Measurements from ENCODE around the gene PUSL1.

PUSL1 gene

GRCh38 chr1:1307261-1307922 is 1.0 kb upstream of the PUSL1 start:
- peak overlapping the region; percentile 92 for H3K27ac ChIP-seq (ENCODE audit: low read depth, low read length)
- H3K9me3 ChIP-seq (ENCODE audit: low read length), result no peaks in the 10 kb centered on the region
- no peak overlapping the region for H3K9ac ChIP-seq (ENCODE audit: low read length)
- no peaks in the 10 kb centered on the region for H3K27me3 ChIP-seq (ENCODE audit: control insufficient read depth in 1 of 2, insufficient read depth in 2 of 2, low read length in 2 of 2)
- peaks cover 26% of the 10 kb centered on the region for H3K4me1 ChIP-seq (ENCODE audit: insufficient read depth, low read length)
- H3K36me3 ChIP-seq (ENCODE audit: insufficient read depth, low read length), result peaks cover 16% of the 10 kb centered on the region
- H3K4me3 ChIP-seq (ENCODE audit: low read depth in 1 of 2, low read length in 2 of 2), result peak overlapping the region; percentile 85 to 98

GRCh38 chr1:1308756-1309250 is 406 bp downstream of the PUSL1 start:
- peaks cover 26% of the 10 kb centered on the region for H3K4me1 ChIP-seq (ENCODE audit: insufficient read depth, low read length)
- H3K27ac ChIP-seq (ENCODE audit: low read depth, low read length), result peak overlapping the region; percentile 91
- H3K9me3 ChIP-seq (ENCODE audit: low read length), result no peaks in the 10 kb centered on the region
- H3K4me3 ChIP-seq (ENCODE audit: low read depth in 1 of 2, low read length in 2 of 2), result peak overlapping the region; percentile 59 to 91
- H3K36me3 ChIP-seq (ENCODE audit: insufficient read depth, low read length), result peaks cover 27% of the 10 kb centered on the region
- H3K9ac ChIP-seq (ENCODE audit: low read length), result no peak overlapping the region
- no peaks in the 10 kb centered on the region for H3K27me3 ChIP-seq (ENCODE audit: control insufficient read depth in 1 of 2, insufficient read depth in 2 of 2, low read length in 2 of 2)

- no peaks in the 10 kb centered on the region for H3K9me3 ChIP-seq (ENCODE audit: low read length)
- peak overlapping the region; percentile 91 for H3K27ac ChIP-seq (ENCODE audit: low read depth, low read length)
- H3K4me1 ChIP-seq (ENCODE audit: insufficient read depth, low read length), result peaks cover 23% of the 10 kb centered on the region
- peaks cover 32% of the 10 kb centered on the region for H3K36me3 ChIP-seq (ENCODE audit: insufficient read depth, low read length)
- no peaks in the 10 kb centered on the region for H3K27me3 ChIP-seq (ENCODE audit: control insufficient read depth in 1 of 2, insufficient read depth in 2 of 2, low read length in 2 of 2)
- H3K9ac ChIP-seq (ENCODE audit: low read length), result no peak overlapping the region
- H3K4me3 ChIP-seq (ENCODE audit: low read depth in 1 of 2, low read length in 2 of 2), result peak overlapping the region; percentile 59 to 91
Observed at GRCh38 chr1:1309251-1310108, 1.1 kb downstream of the PUSL1 start.

- Histone ChIP-seq H3K9me3 (ENCODE audit: low read length) (no peaks in the 10 kb centered on the region), H3K27me3 (ENCODE audit: control insufficient read depth in 1 of 2, insufficient read depth in 2 of 2, low read length in 2 of 2) (no peaks in the 10 kb centered on the region), H3K9ac (ENCODE audit: low read length) (no peak overlapping the region), H3K4me3 (ENCODE audit: low read depth in 1 of 2, low read length in 2 of 2) (no peak overlapping the region), H3K27ac (ENCODE audit: low read depth, low read length) (no peak overlapping the region), H3K4me1 (ENCODE audit: insufficient read depth, low read length) (peaks cover 23% of the 10 kb centered on the region), H3K36me3 (ENCODE audit: insufficient read depth, low read length) (peaks cover 37% of the 10 kb centered on the region)
Observed at GRCh38 chr1:1310109-1310385, 1.6 kb downstream of the PUSL1 start.

- no peak overlapping the region for H3K4me3 ChIP-seq (ENCODE audit: low read depth in 1 of 2, low read length in 2 of 2)
- H3K27ac ChIP-seq (ENCODE audit: low read depth, low read length), result no peak overlapping the region
- H3K9ac ChIP-seq (ENCODE audit: low read length), result no peak overlapping the region
- H3K36me3 ChIP-seq (ENCODE audit: insufficient read depth, low read length), result peaks cover 41% of the 10 kb centered on the region
- peaks cover 18% of the 10 kb centered on the region for H3K4me1 ChIP-seq (ENCODE audit: insufficient read depth, low read length)
- no peaks in the 10 kb centered on the region for H3K9me3 ChIP-seq (ENCODE audit: low read length)
- H3K27me3 ChIP-seq (ENCODE audit: control insufficient read depth in 1 of 2, insufficient read depth in 2 of 2, low read length in 2 of 2), result no peaks in the 10 kb centered on the region
Observed at GRCh38 chr1:1310476-1311053, 2.2 kb downstream of the PUSL1 start.

GRCh38 chr1:1311107-1312104 is 3.0 kb downstream of the PUSL1 start:
- H3K4me1 ChIP-seq (ENCODE audit: insufficient read depth, low read length), result peaks cover 9% of the 10 kb centered on the region
- H3K9ac ChIP-seq (ENCODE audit: low read length), result no peak overlapping the region
- H3K27ac ChIP-seq (ENCODE audit: low read depth, low read length), result no peak overlapping the region
- H3K36me3 ChIP-seq (ENCODE audit: insufficient read depth, low read length), result peaks cover 47% of the 10 kb centered on the region
- no peaks in the 10 kb centered on the region for H3K9me3 ChIP-seq (ENCODE audit: low read length)
- no peak overlapping the region for H3K4me3 ChIP-seq (ENCODE audit: low read depth in 1 of 2, low read length in 2 of 2)
- no peaks in the 10 kb centered on the region for H3K27me3 ChIP-seq (ENCODE audit: control insufficient read depth in 1 of 2, insufficient read depth in 2 of 2, low read length in 2 of 2)

GRCh38 chr1:1312450-1313314 is 4.3 kb downstream of the PUSL1 start:
- Histone ChIP-seq H3K27me3 (ENCODE audit: control insufficient read depth in 1 of 2, insufficient read depth in 2 of 2, low read length in 2 of 2) (no peaks in the 10 kb centered on the region), H3K9ac (ENCODE audit: low read length) (no peak overlapping the region), H3K36me3 (ENCODE audit: insufficient read depth, low read length) (peaks cover 53% of the 10 kb centered on the region), H3K9me3 (ENCODE audit: low read length) (no peaks in the 10 kb centered on the region), H3K27ac (ENCODE audit: low read depth, low read length) (no peak overlapping the region), H3K4me1 (ENCODE audit: insufficient read depth, low read length) (peaks cover 7% of the 10 kb centered on the region), H3K4me3 (ENCODE audit: low read depth in 1 of 2, low read length in 2 of 2) (no peak overlapping the region)

- H3K4me3 ChIP-seq (ENCODE audit: low read depth in 1 of 2, low read length in 2 of 2), result no peak overlapping the region
- peaks cover 53% of the 10 kb centered on the region for H3K36me3 ChIP-seq (ENCODE audit: insufficient read depth, low read length)
- H3K27ac ChIP-seq (ENCODE audit: low read depth, low read length), result no peak overlapping the region
- no peaks in the 10 kb centered on the region for H3K27me3 ChIP-seq (ENCODE audit: control insufficient read depth in 1 of 2, insufficient read depth in 2 of 2, low read length in 2 of 2)
- H3K9ac ChIP-seq (ENCODE audit: low read length), result no peak overlapping the region
- H3K9me3 ChIP-seq (ENCODE audit: low read length), result no peaks in the 10 kb centered on the region
- H3K4me1 ChIP-seq (ENCODE audit: insufficient read depth, low read length), result peaks cover 17% of the 10 kb centered on the region
Observed at GRCh38 chr1:1313500-1314236, 5.3 kb downstream of the PUSL1 start.

GRCh38 chr1:1314237-1314586 is 5.8 kb downstream of the PUSL1 start:
- Histone ChIP-seq H3K27me3 (ENCODE audit: control insufficient read depth in 1 of 2, insufficient read depth in 2 of 2, low read length in 2 of 2) (no peaks in the 10 kb centered on the region), H3K36me3 (ENCODE audit: insufficient read depth, low read length) (peaks cover 56% of the 10 kb centered on the region), H3K4me1 (ENCODE audit: insufficient read depth, low read length) (peaks cover 22% of the 10 kb centered on the region), H3K9me3 (ENCODE audit: low read length) (no peaks in the 10 kb centered on the region), H3K4me3 (ENCODE audit: low read depth in 1 of 2, low read length in 2 of 2) (no peak overlapping the region), H3K27ac (ENCODE audit: low read depth, low read length) (no peak overlapping the region), H3K9ac (ENCODE audit: low read length) (no peak overlapping the region)

Measured in muscle layer of colon (tissue), 2 donors.